Adipose tissue (tissue), 3 donors: ENCODE measurements around the gene CDH6. TPM values are rescaled to one million over a fixed set of nuclear protein-coding genes. Genes with fewer than 3 reads are reported as not detected.
"Not testable (repeated sequence)": the region's sequence is repeated elsewhere in the genome, so short reads cannot be mapped to it uniquely, and the experiment has no call there.

ENCODE experiments used
- H3K27ac ChIP-seq: one replicate; pipeline ENCODE4 v1.5.1; 2013; ENCODE audit warnings: low read depth, low read length
- WGBS, 3 donors: extraction: QIAGEN DNeasy Blood & Tissue Kit; methylation state at CpG; one replicate each; pipeline ENCODE4 v1.1.7; 2013; 5-methylcytosine and 5-hydroxymethylcytosine counted together
- polyA plus RNA-seq, 3 donors: library from polyadenylated mRNA; stranded (reverse); fragments of 200-250 nt; gene quantifications; one replicate each; pipeline ENCODE4 v1.2.3, GENCODE V29; 2013
- donor health status: healthy with polysubstance abuse.
- donor health status: Bipolar disorder and iron deficiency.
- donor health status: healthy.

The CDH6 gene
- polyA plus RNA-seq, 3 donors: 0.23 to 2.2 (median 2.0) TPM

- WGBS, 3 donors: 71 to 88% (median 71%) methylated on average over 3 of the region's 3 CpGs
- H3K27ac ChIP-seq: no peak overlapping the region
These were observed 161.9 kb downstream of the CDH6 start for GRCh38 chr5:31355337-31355736.

GRCh38 chr5:31357038-31357437 lies 163.6 kb downstream of the CDH6 start:
- WGBS, 3 donors: 79 to 88% (median 85%) methylated on average over 11 of the region's 11 CpGs
- H3K27ac ChIP-seq: no peak overlapping the region

GRCh38 chr5:31359839-31360238 lies 166.4 kb downstream of the CDH6 start:
- no peak overlapping the region for H3K27ac ChIP-seq
- WGBS, 3 donors: 52 to 76% (median 75%) methylated on average over 3 of the region's 3 CpGs

GRCh38 chr5:31361234-31361633 lies 167.7 kb downstream of the CDH6 start:
- no peak overlapping the region for H3K27ac ChIP-seq
- WGBS, 3 donors: 24 to 60% (median 34%) methylated on average over 1 of the region's 1 CpG

GRCh38 chr5:31361704-31362528 lies 168.4 kb downstream of the CDH6 start:
- not testable (repeated sequence) for H3K27ac ChIP-seq
- 69 to 78% (median 73%) methylated on average over 6 of the region's 6 CpGs for whole genome bisulfite sequencing, 3 donors

- no peak overlapping the region for H3K27ac ChIP-seq
- 62 to 90% (median 70%) methylated on average over 1 of the region's 1 CpG for WGBS, 3 donors
These were observed 169.0 kb downstream of the CDH6 start for GRCh38 chr5:31362529-31362900.

- H3K27ac ChIP-seq: no peak overlapping the region
- 54 to 66% (median 57%) methylated on average over 3 of the region's 3 CpGs for WGBS, 3 donors
These were observed 169.6 kb downstream of the CDH6 start for GRCh38 chr5:31362931-31363568.

GRCh38 chr5:31364881-31365636 lies 171.6 kb downstream of the CDH6 start:
- WGBS, 3 donors: 52 to 83% (median 80%) methylated on average over 2 of the region's 2 CpGs
- H3K27ac ChIP-seq: no peak overlapping the region

GRCh38 chr5:31365776-31366175 lies 172.3 kb downstream of the CDH6 start:
- WGBS, 3 donors: 81 to 91% (median 87%) methylated on average over 3 of the region's 3 CpGs
- H3K27ac ChIP-seq: no peak overlapping the region

GRCh38 chr5:31366941-31367340 lies 173.5 kb downstream of the CDH6 start:
- WGBS, 3 donors: 54 to 62% (median 57%) methylated on average over 5 of the region's 5 CpGs
- H3K27ac ChIP-seq: no peak overlapping the region

- no peak overlapping the region for H3K27ac ChIP-seq
- 45 to 49% (median 46%) methylated on average over 1 of the region's 1 CpG for WGBS, 3 donors
These were observed 178.6 kb downstream of the CDH6 start for GRCh38 chr5:31372124-31372523.

- WGBS, 3 donors: 79 to 89% (median 88%) methylated on average over 10 of the region's 10 CpGs
- H3K27ac ChIP-seq: no peak overlapping the region
These were observed 182.7 kb downstream of the CDH6 start for GRCh38 chr5:31375999-31376720.

- H3K27ac ChIP-seq: no peak overlapping the region
- 75 to 89% (median 80%) methylated on average over 6 of the region's 6 CpGs for WGBS, 3 donors
These were observed 183.9 kb downstream of the CDH6 start for GRCh38 chr5:31377274-31377946.

- H3K27ac ChIP-seq: no peak overlapping the region
These were observed 184.7 kb downstream of the CDH6 start for GRCh38 chr5:31378136-31378535.
